ENCODE data around the gene PTCH1. TPM values are rescaled to one million over a fixed set of nuclear protein-coding genes. Genes with fewer than 3 reads are reported as not detected.

The PTCH1 gene
- 8.2 and 14.4 TPM in 2 replicates for total RNA-seq (2013; cell fraction: nucleolus; rRNA removed)
- total RNA-seq (2014; rRNA removed): 1.7 and 2.9 TPM in 2 replicates
- total RNA-seq (2014; rRNA removed; fragmentation: Illumina TruSeq; extraction: Trizol): 0.92 and 1.5 TPM in 2 replicates
- total RNA-seq (2021): 4.0 and 5.7 TPM in 2 replicates
- polyA plus RNA-seq (2011; ENCODE audit: low read depth): 3.3 TPM
- 4.8 and 6.1 TPM in 2 replicates for polyA plus RNA-seq (2011; rRNA removed)
- 4.7 and 10.5 TPM in 2 replicates for polyA plus RNA-seq (2011; cell fraction: cytosol; rRNA removed)
- polyA plus RNA-seq (2011; cell fraction: nucleus; rRNA removed): 19.4 TPM in 2 replicates
- 4.5 and 5.3 TPM in 2 replicates for polyA plus RNA-seq (2012)
- polyA plus RNA-seq (2014; fragmentation: Illumina TruSeq; extraction: Trizol): 2.8 and 3.0 TPM in 2 replicates
- polyA plus RNA-seq (2014; fragmentation: Nextera tagmentation; extraction: Ambion mirVana): under 1 TPM; 0.16 to 0.48 TPM
- 2.5 and 3.2 TPM in 2 replicates for polyA plus RNA-seq (2014; rRNA removed)
- 1 to 10 TPM; 2.3 TPM for polyA plus RNA-seq (2016; fragmentation: Nextera tagmentation; extraction: Ambion mirVana)
- polyA minus RNA-seq (2011; rRNA and poly(A)+ RNA removed): 17.5 and 21.4 TPM in 2 replicates
- 9.3 and 12.0 TPM in 2 replicates for polyA minus RNA-seq (2011; cell fraction: cytosol; rRNA and poly(A)+ RNA removed)
- 21.4 and 38.0 TPM in 2 replicates for polyA minus RNA-seq (2011; cell fraction: nucleus; rRNA and poly(A)+ RNA removed)
- Bru-seq, nascent RNA: percentile 67 among the genes with signal in this experiment
- BruChase-seq, experiment 1, labeled RNA remaining after a 6-hour chase: percentile 59 among the genes with signal in this experiment
- percentile 60 among the genes with signal in this experiment for BruChase-seq, experiment 2, labeled RNA remaining after a 2-hour chase
- long read RNA-seq, experiment 1: 0 reads
- long read RNA-seq, experiment 2: 0 reads

DNA sequence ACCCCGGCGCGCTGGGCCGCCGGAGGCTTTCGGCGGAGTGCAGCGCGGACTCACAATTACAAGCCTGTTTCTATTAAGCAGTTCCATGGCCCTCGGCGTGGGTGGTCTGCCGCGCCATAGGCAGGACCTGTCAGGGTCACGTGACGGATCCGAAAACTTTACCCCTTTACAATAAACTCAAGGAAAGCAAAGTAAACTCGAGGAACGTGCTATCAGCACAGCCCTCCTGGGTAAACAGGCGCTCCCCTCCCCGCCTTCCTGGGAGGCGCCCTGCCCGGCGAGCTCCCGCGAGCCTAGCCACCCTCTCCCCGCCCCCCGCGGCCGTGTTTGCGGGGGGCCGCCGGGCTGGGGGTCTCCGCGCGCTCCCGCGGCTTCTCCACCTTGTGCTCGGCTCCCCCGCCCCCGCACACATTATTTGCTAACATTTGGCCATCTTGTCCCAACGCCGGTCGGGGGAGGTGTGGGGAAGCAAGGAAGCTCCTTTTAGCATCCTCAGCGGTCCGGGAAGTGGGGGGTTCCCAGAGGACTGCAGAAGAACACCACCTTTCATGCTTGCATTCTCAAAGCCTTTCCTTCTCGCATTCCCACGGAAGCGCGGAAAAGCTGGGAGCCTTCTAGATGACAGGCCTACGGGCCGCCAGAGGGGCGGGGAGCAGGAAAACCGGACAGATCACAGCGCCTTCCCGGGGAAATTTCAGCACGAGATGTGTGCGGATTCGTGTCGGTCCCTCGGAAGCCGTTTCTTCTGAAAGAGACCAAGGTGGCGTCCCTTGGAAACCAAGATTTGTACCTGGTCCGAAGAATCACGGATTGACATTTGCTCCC lies at the start of gene PTCH1:
PTCH1 (minus strand) TSS at position 238 of the 825 bp plus-strand sequence.
- H3K27me3 ChIP-seq (replicated peaks in 1 of 2; ENCODE audit: control insufficient read depth in 2 of 2, insufficient read depth in 2 of 2, low read length in 1 of 2): peaks cover 9 to 12% of the 10 kb centered on the region in 2 experiments
- CTCF ChIA-PET: no interaction called here
- peak within 1 kb of the TSS; percentile 48 for H3K4me3 ChIP-seq
- no peaks in the 10 kb centered on the region for H3K36me3 ChIP-seq (ENCODE audit: control insufficient read depth in 2 of 2, insufficient read depth in 2 of 2, low read length in 1 of 2)
- peaks cover 2% of the 10 kb centered on the region; the same call in 2 of the 3 replicates for H3K9me3 ChIP-seq (replicated peaks; ENCODE audit: control insufficient read depth, insufficient read depth, low read length)
- RAD21 ChIA-PET (ENCODE audit: unreplicated experiment): no interaction called here
- DNase-seq (ENCODE audit: low read depth, low spot score): no peak
- no peak for FAIRE-seq
- ATAC-seq: no peak
- 0 out of 2 replicates have a peak, but pooled peaks cover under 1% of the 10 kb centered on the region for H3K4me1 ChIP-seq (ENCODE audit: control insufficient read depth, insufficient read depth, low read length)
- WGBS (ENCODE audit: insufficient coverage, insufficient replicate concordance, low lambda C conversion rate, missing lambda C conversion rate): 21% methylated on average over 62 of the region's 64 CpGs
- no peak within 1 kb of the TSS for H2AFZ ChIP-seq (ENCODE audit: control insufficient read depth, low read depth, low read length)
- H3K4me2 ChIP-seq (ENCODE audit: control insufficient read depth, insufficient read depth): peak within 1 kb of the TSS; percentile 73
- no peak within 1 kb of the TSS for H3K27ac ChIP-seq (ENCODE audit: control insufficient read depth, insufficient read depth)
- in situ Hi-C loops (cut with MboI) (no loop called here), intact Hi-C loops (cut with micrococcal nuclease; ENCODE audit: unreplicated experiment) (no loop called here)
- no peaks in the 10 kb centered on the region for H3K79me2 ChIP-seq (ENCODE audit: control insufficient read depth, insufficient read depth, low read length)
- no peaks in the 10 kb centered on the region for H4K20me1 ChIP-seq (ENCODE audit: control insufficient read depth, insufficient read depth)
- no peak within 1 kb of the TSS for H3K9ac ChIP-seq (ENCODE audit: control insufficient read depth, insufficient read depth, low read length)
- POLR2A ChIA-PET: no interaction called here
- no peak for TF ChIP-seq GATAD2B (conservative IDR thresholded peaks at IDR 0.05; ENCODE audit: low read depth)
- peak in 1 of 2 experiments; percentile 37; a peak in 2 of 4 replicates for TF ChIP-seq BHLHE40 (IDR thresholded peaks at IDR 0.05; ENCODE audit: borderline replicate concordance in 1 of 2, low read depth in 2 of 2, low read length in 1 of 2)
- TF ChIP-seq NFIC (IDR thresholded peaks at IDR 0.05; ENCODE audit: low read depth, low read length): no peak
- peak; percentile 42; the same call in 1 of the 2 replicates for TF ChIP-seq RAD51 (IDR thresholded peaks at IDR 0.05)
- no peak for TF ChIP-seq ZBTB4 (CRISPR knock-in tag; IDR thresholded peaks at IDR 0.05)
- no peak for TF ChIP-seq ZNF622 (IDR thresholded peaks at IDR 0.05)
- SMC1A ChIA-PET (ENCODE audit: uncharacterized antibody, unreplicated experiment): no interaction called here
- no TSS peak for BruUV-seq (replicated peaks)

Measured in GM12878 (cell line).